HG02885 (cell line): ENCODE data around the gene INPP4B.

Experiments used
- ATAC-seq: cut with Tn5 transposase; IDR thresholded peaks from one replicate; pipeline ENCODE4 v1.9.1; 2021; ENCODE audit warnings: mild to moderate bottlenecking; ENCODE audit not compliant: unreplicated experiment, poor library complexity

The INPP4B gene

GRCh38 chr4:141977433-141977832, 868.7 kb downstream of the INPP4B start:
- ATAC-seq: peak; percentile 62
